ENCODE measurements around the gene FCGR3A.
"Not testable (repeated sequence)": the region's sequence is repeated elsewhere in the genome, so short reads cannot be mapped to it uniquely, and the experiment has no call there.

DNA sequence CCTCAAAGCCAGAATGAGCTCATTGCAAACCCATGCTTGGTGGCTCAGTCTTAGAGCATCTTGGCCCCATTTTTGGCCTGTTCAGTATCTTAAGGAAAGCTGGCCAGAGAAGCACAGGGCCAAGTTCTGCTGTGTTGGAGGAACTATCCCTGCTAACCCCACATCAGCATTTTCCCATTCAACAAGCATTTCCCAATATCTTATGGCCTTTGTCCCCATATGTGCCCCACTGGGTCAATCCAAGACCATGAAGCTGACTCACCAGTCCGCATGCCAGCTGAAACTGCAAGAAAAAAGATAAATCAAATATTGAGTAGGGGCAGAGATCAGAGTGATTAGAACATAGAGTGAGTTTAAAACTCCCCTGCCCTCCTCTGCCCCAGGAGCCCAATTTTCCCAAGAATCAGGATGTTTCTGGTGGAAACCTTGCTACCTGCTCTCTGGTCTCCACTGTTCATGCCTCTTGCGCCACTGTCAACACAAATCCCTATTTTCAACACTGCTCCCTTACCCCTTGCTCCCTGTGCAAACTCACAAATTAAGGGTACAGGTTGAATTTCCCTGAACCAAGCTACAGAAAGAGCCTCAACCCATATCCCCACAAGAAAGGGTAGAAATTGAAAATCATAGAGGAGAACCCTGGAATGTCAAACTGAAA is 740 bp downstream of the FCGR3A start:
- TF ChIP-seq, protein P1, sequence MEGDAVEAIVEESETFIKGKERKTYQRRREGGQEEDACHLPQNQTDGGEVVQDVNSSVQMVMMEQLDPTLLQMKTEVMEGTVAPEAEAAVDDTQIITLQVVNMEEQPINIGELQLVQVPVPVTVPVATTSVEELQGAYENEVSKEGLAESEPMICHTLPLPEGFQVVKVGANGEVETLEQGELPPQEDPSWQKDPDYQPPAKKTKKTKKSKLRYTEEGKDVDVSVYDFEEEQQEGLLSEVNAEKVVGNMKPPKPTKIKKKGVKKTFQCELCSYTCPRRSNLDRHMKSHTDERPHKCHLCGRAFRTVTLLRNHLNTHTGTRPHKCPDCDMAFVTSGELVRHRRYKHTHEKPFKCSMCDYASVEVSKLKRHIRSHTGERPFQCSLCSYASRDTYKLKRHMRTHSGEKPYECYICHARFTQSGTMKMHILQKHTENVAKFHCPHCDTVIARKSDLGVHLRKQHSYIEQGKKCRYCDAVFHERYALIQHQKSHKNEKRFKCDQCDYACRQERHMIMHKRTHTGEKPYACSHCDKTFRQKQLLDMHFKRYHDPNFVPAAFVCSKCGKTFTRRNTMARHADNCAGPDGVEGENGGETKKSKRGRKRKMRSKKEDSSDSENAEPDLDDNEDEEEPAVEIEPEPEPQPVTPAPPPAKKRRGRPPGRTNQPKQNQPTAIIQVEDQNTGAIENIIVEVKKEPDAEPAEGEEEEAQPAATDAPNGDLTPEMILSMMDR (conservative IDR thresholded peaks at IDR 0.05; ENCODE audit: low read depth in 2 of 2): not testable (repeated sequence)
- TF ChIP-seq, protein P2, sequence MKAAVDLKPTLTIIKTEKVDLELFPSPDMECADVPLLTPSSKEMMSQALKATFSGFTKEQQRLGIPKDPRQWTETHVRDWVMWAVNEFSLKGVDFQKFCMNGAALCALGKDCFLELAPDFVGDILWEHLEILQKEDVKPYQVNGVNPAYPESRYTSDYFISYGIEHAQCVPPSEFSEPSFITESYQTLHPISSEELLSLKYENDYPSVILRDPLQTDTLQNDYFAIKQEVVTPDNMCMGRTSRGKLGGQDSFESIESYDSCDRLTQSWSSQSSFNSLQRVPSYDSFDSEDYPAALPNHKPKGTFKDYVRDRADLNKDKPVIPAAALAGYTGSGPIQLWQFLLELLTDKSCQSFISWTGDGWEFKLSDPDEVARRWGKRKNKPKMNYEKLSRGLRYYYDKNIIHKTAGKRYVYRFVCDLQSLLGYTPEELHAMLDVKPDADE (IDR thresholded peaks at IDR 0.05): not testable (repeated sequence)
- not testable (repeated sequence) for TF ChIP-seq POLR2AphosphoS5 (IDR thresholded peaks at IDR 0.05; ENCODE audit: low read depth); EZH2 (IDR thresholded peaks at IDR 0.05; ENCODE audit: low read depth, unreplicated experiment); ZNF331 (CRISPR knock-in tag; IDR thresholded peaks at IDR 0.05; ENCODE audit: low read depth); EZH2phosphoT487 (IDR thresholded peaks at IDR 0.05; ENCODE audit: unreplicated experiment); CREB1 (CRISPR knock-in tag; IDR thresholded peaks at IDR 0.05; ENCODE audit: low read depth)
- TF ChIP-seq, protein P3, sequence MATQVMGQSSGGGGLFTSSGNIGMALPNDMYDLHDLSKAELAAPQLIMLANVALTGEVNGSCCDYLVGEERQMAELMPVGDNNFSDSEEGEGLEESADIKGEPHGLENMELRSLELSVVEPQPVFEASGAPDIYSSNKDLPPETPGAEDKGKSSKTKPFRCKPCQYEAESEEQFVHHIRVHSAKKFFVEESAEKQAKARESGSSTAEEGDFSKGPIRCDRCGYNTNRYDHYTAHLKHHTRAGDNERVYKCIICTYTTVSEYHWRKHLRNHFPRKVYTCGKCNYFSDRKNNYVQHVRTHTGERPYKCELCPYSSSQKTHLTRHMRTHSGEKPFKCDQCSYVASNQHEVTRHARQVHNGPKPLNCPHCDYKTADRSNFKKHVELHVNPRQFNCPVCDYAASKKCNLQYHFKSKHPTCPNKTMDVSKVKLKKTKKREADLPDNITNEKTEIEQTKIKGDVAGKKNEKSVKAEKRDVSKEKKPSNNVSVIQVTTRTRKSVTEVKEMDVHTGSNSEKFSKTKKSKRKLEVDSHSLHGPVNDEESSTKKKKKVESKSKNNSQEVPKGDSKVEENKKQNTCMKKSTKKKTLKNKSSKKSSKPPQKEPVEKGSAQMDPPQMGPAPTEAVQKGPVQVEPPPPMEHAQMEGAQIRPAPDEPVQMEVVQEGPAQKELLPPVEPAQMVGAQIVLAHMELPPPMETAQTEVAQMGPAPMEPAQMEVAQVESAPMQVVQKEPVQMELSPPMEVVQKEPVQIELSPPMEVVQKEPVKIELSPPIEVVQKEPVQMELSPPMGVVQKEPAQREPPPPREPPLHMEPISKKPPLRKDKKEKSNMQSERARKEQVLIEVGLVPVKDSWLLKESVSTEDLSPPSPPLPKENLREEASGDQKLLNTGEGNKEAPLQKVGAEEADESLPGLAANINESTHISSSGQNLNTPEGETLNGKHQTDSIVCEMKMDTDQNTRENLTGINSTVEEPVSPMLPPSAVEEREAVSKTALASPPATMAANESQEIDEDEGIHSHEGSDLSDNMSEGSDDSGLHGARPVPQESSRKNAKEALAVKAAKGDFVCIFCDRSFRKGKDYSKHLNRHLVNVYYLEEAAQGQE (IDR thresholded peaks at IDR 0.05; ENCODE audit: unreplicated experiment): not testable (repeated sequence)
- TF ChIP-seq, protein P4, sequence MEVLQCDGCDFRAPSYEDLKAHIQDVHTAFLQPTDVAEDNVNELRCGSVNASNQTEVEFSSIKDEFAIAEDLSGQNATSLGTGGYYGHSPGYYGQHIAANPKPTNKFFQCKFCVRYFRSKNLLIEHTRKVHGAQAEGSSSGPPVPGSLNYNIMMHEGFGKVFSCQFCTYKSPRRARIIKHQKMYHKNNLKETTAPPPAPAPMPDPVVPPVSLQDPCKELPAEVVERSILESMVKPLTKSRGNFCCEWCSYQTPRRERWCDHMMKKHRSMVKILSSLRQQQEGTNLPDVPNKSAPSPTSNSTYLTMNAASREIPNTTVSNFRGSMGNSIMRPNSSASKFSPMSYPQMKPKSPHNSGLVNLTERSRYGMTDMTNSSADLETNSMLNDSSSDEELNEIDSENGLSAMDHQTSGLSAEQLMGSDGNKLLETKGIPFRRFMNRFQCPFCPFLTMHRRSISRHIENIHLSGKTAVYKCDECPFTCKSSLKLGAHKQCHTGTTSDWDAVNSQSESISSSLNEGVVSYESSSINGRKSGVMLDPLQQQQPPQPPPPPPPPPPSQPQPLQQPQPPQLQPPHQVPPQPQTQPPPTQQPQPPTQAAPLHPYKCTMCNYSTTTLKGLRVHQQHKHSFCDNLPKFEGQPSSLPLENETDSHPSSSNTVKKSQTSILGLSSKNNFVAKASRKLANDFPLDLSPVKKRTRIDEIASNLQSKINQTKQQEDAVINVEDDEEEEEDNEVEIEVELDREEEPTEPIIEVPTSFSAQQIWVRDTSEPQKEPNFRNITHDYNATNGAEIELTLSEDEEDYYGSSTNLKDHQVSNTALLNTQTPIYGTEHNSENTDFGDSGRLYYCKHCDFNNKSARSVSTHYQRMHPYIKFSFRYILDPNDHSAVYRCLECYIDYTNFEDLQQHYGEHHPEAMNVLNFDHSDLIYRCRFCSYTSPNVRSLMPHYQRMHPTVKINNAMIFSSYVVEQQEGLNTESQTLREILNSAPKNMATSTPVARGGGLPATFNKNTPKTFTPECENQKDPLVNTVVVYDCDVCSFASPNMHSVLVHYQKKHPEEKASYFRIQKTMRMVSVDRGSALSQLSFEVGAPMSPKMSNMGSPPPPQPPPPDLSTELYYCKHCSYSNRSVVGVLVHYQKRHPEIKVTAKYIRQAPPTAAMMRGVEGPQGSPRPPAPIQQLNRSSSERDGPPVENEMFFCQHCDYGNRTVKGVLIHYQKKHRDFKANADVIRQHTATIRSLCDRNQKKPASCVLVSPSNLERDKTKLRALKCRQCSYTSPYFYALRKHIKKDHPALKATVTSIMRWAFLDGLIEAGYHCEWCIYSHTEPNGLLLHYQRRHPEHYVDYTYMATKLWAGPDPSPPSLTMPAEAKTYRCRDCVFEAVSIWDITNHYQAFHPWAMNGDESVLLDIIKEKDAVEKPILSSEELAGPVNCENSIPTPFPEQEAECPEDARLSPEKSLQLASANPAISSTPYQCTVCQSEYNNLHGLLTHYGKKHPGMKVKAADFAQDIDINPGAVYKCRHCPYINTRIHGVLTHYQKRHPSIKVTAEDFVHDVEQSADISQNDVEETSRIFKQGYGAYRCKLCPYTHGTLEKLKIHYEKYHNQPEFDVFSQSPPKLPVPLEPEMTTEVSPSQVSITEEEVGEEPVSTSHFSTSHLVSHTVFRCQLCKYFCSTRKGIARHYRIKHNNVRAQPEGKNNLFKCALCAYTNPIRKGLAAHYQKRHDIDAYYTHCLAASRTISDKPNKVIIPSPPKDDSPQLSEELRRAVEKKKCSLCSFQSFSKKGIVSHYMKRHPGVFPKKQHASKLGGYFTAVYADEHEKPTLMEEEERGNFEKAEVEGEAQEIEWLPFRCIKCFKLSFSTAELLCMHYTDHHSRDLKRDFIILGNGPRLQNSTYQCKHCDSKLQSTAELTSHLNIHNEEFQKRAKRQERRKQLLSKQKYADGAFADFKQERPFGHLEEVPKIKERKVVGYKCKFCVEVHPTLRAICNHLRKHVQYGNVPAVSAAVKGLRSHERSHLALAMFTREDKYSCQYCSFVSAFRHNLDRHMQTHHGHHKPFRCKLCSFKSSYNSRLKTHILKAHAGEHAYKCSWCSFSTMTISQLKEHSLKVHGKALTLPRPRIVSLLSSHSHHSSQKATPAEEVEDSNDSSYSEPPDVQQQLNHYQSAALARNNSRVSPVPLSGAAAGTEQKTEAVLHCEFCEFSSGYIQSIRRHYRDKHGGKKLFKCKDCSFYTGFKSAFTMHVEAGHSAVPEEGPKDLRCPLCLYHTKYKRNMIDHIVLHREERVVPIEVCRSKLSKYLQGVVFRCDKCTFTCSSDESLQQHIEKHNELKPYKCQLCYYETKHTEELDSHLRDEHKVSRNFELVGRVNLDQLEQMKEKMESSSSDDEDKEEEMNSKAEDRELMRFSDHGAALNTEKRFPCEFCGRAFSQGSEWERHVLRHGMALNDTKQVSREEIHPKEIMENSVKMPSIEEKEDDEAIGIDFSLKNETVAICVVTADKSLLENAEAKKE (CRISPR knock-in tag; IDR thresholded peaks at IDR 0.05): not testable (repeated sequence)

Data from GM23338 (cell line).